Nephron (organoid): ENCODE results near the gene KCNAB1.

Source experiments
- H3K27ac Mint-ChIP-seq, 3 experiments: 2 replicates each; pipeline ENCODE4 v1.8.0; 2020; ENCODE audit warnings: mixed read lengths in 3 of 3, mild to moderate bottlenecking in 2 of 3, moderate library complexity in 1 of 3
- H3K27me3 Mint-ChIP-seq: 2 replicates; pipeline ENCODE4 v1.8.0; 2021; ENCODE audit warnings: low read depth, mild to moderate bottlenecking, moderate library complexity, mixed read lengths
- H3K36me3 Mint-ChIP-seq: 2 replicates; pipeline ENCODE4 v1.8.0; 2020; ENCODE audit warnings: low read depth, mixed read lengths
- H3K4me1 Mint-ChIP-seq: 2 replicates; pipeline ENCODE4 v1.8.0; 2020; ENCODE audit warnings: mixed read lengths
- H3K4me3 Mint-ChIP-seq, 3 experiments: 2 replicates each; pipeline ENCODE4 v1.8.0; 2020; ENCODE audit warnings: mild to moderate bottlenecking in 3 of 3, mixed read lengths in 3 of 3, moderate library complexity in 2 of 3
- H3K9me3 Mint-ChIP-seq: 2 replicates; pipeline ENCODE4 v1.8.0; 2020; ENCODE audit warnings: mixed read lengths
- TF ChIP-seq, protein P1 (sequence below), 3 experiments: fragments of 200-600 bp; sonication (generic); IDR thresholded peaks; one replicate each; pipeline ENCODE4 v1.5.0; 2021; ENCODE audit warnings: antibody characterized with exemption in 3 of 3; ENCODE audit not compliant: unreplicated experiment in 3 of 3

The KCNAB1 gene

DNA sequence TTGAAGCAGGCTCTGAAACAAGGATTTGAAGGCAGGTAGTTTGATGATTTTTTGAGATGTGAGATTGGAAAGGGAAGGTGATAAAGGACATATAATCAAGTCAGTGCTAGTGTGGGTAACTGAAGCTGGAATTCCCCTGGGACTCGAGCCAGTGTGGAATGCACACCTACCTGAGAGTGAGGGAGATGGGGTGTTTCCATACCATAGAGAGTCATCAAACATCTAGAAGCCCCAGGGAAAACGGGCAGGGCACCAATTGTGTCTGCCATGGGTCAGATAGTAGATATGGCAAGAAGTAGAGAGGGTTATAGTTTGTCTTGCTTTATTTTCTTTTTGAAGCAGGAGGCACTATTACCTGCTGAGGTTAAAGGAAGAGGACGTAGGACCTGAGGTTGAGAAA, 314.5 kb downstream of the KCNAB1 start:
- H3K27ac Mint-ChIP-seq: no peak overlapping the region
- H3K9me3 Mint-ChIP-seq: peaks cover 9% of the 10 kb centered on the region

DNA sequence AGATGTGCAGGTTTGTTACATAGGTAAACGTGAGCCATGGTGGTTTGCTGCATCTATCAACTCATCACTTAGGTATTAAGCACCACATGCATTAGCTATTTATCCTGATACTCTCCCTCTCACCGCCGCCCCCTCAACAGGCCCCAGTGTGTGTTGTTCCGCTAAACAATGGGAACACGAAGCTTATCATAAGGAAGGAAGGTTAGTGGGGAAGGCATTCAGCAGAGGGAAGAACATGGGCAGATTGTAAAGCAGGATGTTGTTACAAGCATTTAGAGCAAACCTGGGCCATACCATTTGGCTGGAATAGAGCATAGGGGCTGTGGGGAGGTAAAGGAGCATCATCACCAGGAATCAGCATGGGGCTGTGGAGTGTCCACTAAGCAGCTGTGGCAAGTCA, 322.7 kb downstream of the KCNAB1 start:
- H3K4me3 Mint-ChIP-seq: no peak overlapping the region
- H3K4me1 Mint-ChIP-seq: peaks cover 16% of the 10 kb centered on the region
- TF ChIP-seq, protein P1, sequence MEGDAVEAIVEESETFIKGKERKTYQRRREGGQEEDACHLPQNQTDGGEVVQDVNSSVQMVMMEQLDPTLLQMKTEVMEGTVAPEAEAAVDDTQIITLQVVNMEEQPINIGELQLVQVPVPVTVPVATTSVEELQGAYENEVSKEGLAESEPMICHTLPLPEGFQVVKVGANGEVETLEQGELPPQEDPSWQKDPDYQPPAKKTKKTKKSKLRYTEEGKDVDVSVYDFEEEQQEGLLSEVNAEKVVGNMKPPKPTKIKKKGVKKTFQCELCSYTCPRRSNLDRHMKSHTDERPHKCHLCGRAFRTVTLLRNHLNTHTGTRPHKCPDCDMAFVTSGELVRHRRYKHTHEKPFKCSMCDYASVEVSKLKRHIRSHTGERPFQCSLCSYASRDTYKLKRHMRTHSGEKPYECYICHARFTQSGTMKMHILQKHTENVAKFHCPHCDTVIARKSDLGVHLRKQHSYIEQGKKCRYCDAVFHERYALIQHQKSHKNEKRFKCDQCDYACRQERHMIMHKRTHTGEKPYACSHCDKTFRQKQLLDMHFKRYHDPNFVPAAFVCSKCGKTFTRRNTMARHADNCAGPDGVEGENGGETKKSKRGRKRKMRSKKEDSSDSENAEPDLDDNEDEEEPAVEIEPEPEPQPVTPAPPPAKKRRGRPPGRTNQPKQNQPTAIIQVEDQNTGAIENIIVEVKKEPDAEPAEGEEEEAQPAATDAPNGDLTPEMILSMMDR (IDR thresholded peaks at IDR 0.05; ENCODE audit: unreplicated experiment in 3 of 3): no peak
- no peak overlapping the region for H3K27ac Mint-ChIP-seq
- H3K27me3 Mint-ChIP-seq: no peaks in the 10 kb centered on the region
- no peaks in the 10 kb centered on the region for H3K36me3 Mint-ChIP-seq
- H3K9me3 Mint-ChIP-seq: no peaks in the 10 kb centered on the region

More for the DNA sequence above, 314.5 kb downstream of the KCNAB1 start:
- no peaks in the 10 kb centered on the region for H3K36me3 Mint-ChIP-seq
- TF ChIP-seq, protein P1 (IDR thresholded peaks at IDR 0.05; ENCODE audit: unreplicated experiment in 3 of 3): no peak
- no peaks in the 10 kb centered on the region for H3K27me3 Mint-ChIP-seq
- no peak overlapping the region for H3K4me3 Mint-ChIP-seq
- no peaks in the 10 kb centered on the region for H3K4me1 Mint-ChIP-seq

DNA sequence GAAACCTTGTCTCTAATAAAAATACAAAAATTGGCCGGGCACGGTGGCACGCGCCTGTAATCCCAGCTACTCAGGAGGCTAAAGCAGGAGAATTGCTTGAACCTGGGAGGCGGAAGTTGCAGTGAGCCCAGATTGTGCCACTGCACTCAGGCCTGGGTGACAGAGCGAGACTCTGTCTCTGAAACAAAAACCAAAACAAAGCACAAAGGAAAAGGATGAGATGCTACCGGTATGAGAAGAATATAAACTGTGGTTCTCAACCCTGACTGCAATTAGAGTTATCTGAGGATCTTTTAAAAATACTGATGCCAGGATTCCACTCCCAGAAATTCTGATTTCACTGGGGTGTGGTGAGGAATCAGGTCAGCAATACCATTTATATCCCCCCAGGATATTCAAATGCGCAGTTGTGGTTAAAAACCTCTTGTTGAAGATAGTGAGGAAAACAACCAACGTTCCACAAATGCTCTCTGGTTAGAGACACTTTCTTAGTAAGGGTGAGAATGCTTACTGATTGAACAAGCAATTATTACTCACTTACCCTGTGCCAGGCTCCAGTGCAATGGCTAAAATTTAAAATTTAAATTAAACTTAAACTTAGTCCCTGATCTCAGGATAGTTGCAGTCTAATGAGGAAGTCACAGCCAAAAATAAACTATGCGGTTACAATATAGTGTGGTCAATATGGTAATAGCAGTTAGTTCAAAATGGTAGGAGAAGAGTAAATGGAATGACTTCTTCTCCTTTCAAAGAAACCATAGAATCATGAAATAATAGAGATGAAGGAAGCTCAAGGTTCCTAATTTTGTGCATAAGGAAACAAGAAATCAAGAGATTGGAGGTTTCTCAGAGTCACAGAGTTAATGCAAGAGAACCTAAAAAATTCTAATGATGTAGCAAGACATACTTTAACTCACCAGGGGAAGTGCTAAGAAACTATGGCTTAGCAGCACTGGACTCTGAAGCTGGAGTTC, 325.0 kb downstream of the KCNAB1 start:
- H3K4me1 Mint-ChIP-seq: peaks cover 16% of the 10 kb centered on the region
- no peak overlapping the region for H3K4me3 Mint-ChIP-seq
- H3K27ac Mint-ChIP-seq: no peak overlapping the region
- TF ChIP-seq, protein P1 (IDR thresholded peaks at IDR 0.05; ENCODE audit: unreplicated experiment in 3 of 3): no peak
- H3K9me3 Mint-ChIP-seq: no peaks in the 10 kb centered on the region
- no peaks in the 10 kb centered on the region for H3K36me3 Mint-ChIP-seq
- H3K27me3 Mint-ChIP-seq: no peaks in the 10 kb centered on the region

DNA sequence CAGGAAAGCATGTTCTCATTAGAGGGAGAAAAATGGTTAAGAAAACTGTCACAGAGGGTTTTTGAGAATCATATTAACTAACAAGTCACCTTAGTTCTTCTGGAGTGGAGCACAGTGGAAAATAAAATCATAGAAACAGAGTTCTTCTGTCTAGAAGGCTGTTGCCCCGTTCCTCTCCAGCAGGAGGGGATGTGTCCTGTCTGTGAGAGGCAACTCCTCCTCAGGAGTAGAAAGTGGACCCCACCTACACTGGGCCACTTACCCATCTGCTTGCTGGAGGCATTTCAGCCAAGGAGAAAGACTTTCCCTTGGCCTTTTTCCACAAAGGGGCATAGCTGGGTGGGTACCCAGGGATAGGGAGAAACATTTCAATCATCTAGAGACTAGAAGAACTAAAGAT, 327.9 kb downstream of the KCNAB1 start:
- H3K9me3 Mint-ChIP-seq: no peaks in the 10 kb centered on the region
- peaks cover 9% of the 10 kb centered on the region for H3K4me1 Mint-ChIP-seq
- H3K4me3 Mint-ChIP-seq: no peak overlapping the region
- H3K27ac Mint-ChIP-seq: no peak overlapping the region
- no peaks in the 10 kb centered on the region for H3K36me3 Mint-ChIP-seq
- no peaks in the 10 kb centered on the region for H3K27me3 Mint-ChIP-seq
- TF ChIP-seq, protein P1 (IDR thresholded peaks at IDR 0.05; ENCODE audit: unreplicated experiment in 3 of 3): peak in 1 of 3 experiments; percentile 27

DNA sequence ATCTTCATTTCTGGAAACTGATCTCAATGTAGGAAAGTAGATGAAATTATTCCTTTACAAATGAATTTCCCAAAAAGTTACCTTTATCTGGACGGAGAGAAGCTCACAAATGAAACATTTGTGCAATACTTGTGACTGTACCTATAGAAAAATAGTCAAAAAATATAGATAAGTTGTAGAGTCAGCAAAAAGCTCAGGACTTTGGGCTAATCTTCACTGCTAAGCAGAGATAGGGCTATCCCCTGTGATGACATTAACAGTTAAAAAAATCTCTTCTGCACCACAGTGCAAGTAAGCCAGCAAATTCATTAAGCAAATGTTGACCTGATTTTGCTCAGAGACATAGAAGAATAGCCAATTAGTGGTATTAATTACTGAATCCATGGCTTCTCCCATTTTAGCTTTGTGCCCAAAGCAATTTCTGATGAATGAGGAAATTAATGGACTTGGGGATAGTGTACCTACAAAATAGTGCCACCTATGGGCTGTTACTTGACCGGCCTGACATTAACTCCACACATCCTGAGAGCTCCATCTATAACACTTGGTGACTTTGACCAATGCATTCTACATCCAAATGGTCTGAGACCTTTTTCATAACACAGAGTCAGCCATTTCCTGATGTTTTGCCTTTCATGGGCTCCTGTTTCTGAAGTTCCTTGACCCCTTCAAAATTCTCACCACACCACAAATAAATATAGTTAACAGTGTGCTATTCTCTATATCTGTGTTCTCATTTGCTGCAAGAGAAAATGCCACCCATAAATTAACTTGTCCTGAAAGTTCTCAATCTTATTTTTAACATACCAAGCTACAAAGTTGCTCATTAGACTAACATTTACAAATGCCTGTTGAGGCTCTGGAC, 329.6 kb downstream of the KCNAB1 start:
- Mint-ChIP-seq H3K36me3 (no peaks in the 10 kb centered on the region), H3K9me3 (no peaks in the 10 kb centered on the region), H3K4me1 (no peaks in the 10 kb centered on the region), H3K27me3 (no peaks in the 10 kb centered on the region), H3K27ac (no peak overlapping the region), H3K4me3 (no peak overlapping the region)
- TF ChIP-seq, protein P1 (IDR thresholded peaks at IDR 0.05; ENCODE audit: unreplicated experiment in 3 of 3): peak; percentile 34 to 63 (median 50)
